Esophagus (tissue), 2 donors: ENCODE data around the gene PI3. TPM values are rescaled to one million over a fixed set of nuclear protein-coding genes. Genes with fewer than 3 reads are reported as not detected.
"Not testable (repeated sequence)": the region's sequence is repeated elsewhere in the genome, so short reads cannot be mapped to it uniquely, and the experiment has no call there.

Experiments used
- H3K27ac ChIP-seq, 2 donors: one replicate each; pipeline ENCODE4 v1.5.1; 2013; ENCODE audit warnings: low read depth in 2 of 2, mild to moderate bottlenecking in 2 of 2, inconsistent platforms in 1 of 2, low read length in 1 of 2, moderate library complexity in 1 of 2
- H3K27me3 ChIP-seq, 2 donors: one replicate each; pipeline ENCODE4 v1.6.1; 2013; ENCODE audit warnings: low read length in 2 of 2, control low read depth in 1 of 2, mild to moderate bottlenecking in 1 of 2; ENCODE audit not compliant: insufficient read depth in 2 of 2, control insufficient read depth in 1 of 2
- H3K36me3 ChIP-seq, 2 donors: one replicate each; pipeline ENCODE4 v1.6.1; 2013; ENCODE audit warnings: low read length in 1 of 2; ENCODE audit not compliant: control insufficient read depth in 2 of 2, insufficient read depth in 2 of 2
- H3K4me1 ChIP-seq, 2 donors: one replicate each; pipeline ENCODE4 v1.6.1; 2013; ENCODE audit warnings: low read length in 1 of 2; ENCODE audit not compliant: control insufficient read depth in 2 of 2, insufficient read depth in 2 of 2
- H3K4me3 ChIP-seq, 2 donors: one replicate each; pipeline ENCODE4 v1.5.1; 2013; ENCODE audit warnings: low read length in 2 of 2, mild to moderate bottlenecking in 2 of 2, low read depth in 1 of 2, moderate library complexity in 1 of 2
- H3K9me3 ChIP-seq, 2 donors: one replicate each; pipeline ENCODE4 v1.6.1; 2013; ENCODE audit warnings: mild to moderate bottlenecking in 2 of 2, low read depth in 1 of 2, low read length in 1 of 2, moderate library complexity in 1 of 2; ENCODE audit not compliant: control insufficient read depth in 2 of 2, insufficient read depth in 1 of 2
- WGBS, 2 donors: extraction: QIAGEN DNeasy Blood & Tissue Kit; methylation state at CpG; one replicate each; pipeline ENCODE4 v1.1.7; 2013; 5-methylcytosine and 5-hydroxymethylcytosine counted together
- polyA plus RNA-seq, 2 donors: library from polyadenylated mRNA; stranded (reverse); fragments of 200-250 nt; gene quantifications; one replicate each; pipeline ENCODE4 v1.2.3, GENCODE V29; 2013
- donor health status: healthy with polysubstance abuse.
- donor health status: Bipolar disorder and iron deficiency.

Gene PI3
- polyA plus RNA-seq: 1,000 to 10,000 TPM in 1 of 2 donors, 100 to 1,000 TPM in 1; 430 to 2,639 TPM

GRCh38 chr20:45174434-45175364 lies at the start of gene PI3:
Gene PI3 (plus strand): TSS chr20:45174902. CDS start chr20:45174923, 21 bp downstream.
- Histone ChIP-seq H3K27me3 (no peaks in the 10 kb centered on the region), H3K27ac (peak within 1 kb of the TSS in 1 of 2 donors; percentile 70), H3K4me1 (peaks cover 0 to 3% of the 10 kb centered on the region in 2 donors), H3K4me3 (no peak within 1 kb of the TSS), H3K36me3 (no peaks in the 10 kb centered on the region), H3K9me3 (no peaks in the 10 kb centered on the region)
- 59 to 64% methylated on average over 8 of the region's 8 CpGs for WGBS, 2 donors

GRCh38 chr20:45128099-45128498 lies 46.6 kb upstream of the PI3 start:
- no peaks in the 10 kb centered on the region for H3K9me3 ChIP-seq
- no peaks in the 10 kb centered on the region for H3K36me3 ChIP-seq
- H3K4me1 ChIP-seq: no peaks in the 10 kb centered on the region
- no peaks in the 10 kb centered on the region for H3K27me3 ChIP-seq
- no peak overlapping the region for H3K27ac ChIP-seq
- WGBS, 2 donors: 45 to 47% methylated on average over 2 of the region's 2 CpGs
- no peak overlapping the region for H3K4me3 ChIP-seq

- no peak overlapping the region for H3K27ac ChIP-seq
- WGBS, 2 donors: 70 to 73% methylated on average over 2 of the region's 2 CpGs
These were observed 37.8 kb upstream of the PI3 start for GRCh38 chr20:45136911-45137310.

GRCh38 chr20:45138561-45139300 lies 36.0 kb upstream of the PI3 start:
- Histone ChIP-seq H3K9me3 (peaks cover 0 to 3% of the 10 kb centered on the region in 2 donors), H3K4me3 (no peak overlapping the region), H3K36me3 (no peaks in the 10 kb centered on the region), H3K4me1 (peaks cover 0 to 3% of the 10 kb centered on the region in 2 donors), H3K27me3 (no peaks in the 10 kb centered on the region), H3K27ac (peak overlapping the region in 1 of 2 donors; percentile 6)
- WGBS, 2 donors: 31 to 33% methylated on average over 20 of the region's 20 CpGs

More at GRCh38 chr20:45136911-45137310, 37.8 kb upstream of the PI3 start:
- no peak overlapping the region for H3K4me3 ChIP-seq
- peaks cover 0 to 3% of the 10 kb centered on the region in 2 donors for H3K9me3 ChIP-seq
- no peaks in the 10 kb centered on the region for H3K27me3 ChIP-seq
- H3K36me3 ChIP-seq: no peaks in the 10 kb centered on the region
- peaks cover 0 to 3% of the 10 kb centered on the region in 2 donors for H3K4me1 ChIP-seq

- not testable (repeated sequence) for H3K9me3 ChIP-seq, H3K4me3 ChIP-seq, H3K27ac ChIP-seq, H3K27me3 ChIP-seq, H3K36me3 ChIP-seq, H3K4me1 ChIP-seq
- 90 to 92% methylated on average over 5 of the region's 5 CpGs for WGBS, 2 donors
These were observed 34.8 kb upstream of the PI3 start for GRCh38 chr20:45139733-45140375.

- H3K36me3 ChIP-seq: no peaks in the 10 kb centered on the region
- WGBS, 2 donors: 74 to 75% methylated on average over 4 of the region's 4 CpGs
These were observed 33.9 kb upstream of the PI3 start for GRCh38 chr20:45140836-45141235.

GRCh38 chr20:45149062-45149461 lies 25.6 kb upstream of the PI3 start:
- WGBS, 2 donors: 83 to 90% methylated on average over 3 of the region's 3 CpGs
- H3K4me1 ChIP-seq: no peaks in the 10 kb centered on the region

More at GRCh38 chr20:45140836-45141235, 33.9 kb upstream of the PI3 start:
- H3K27me3 ChIP-seq: no peaks in the 10 kb centered on the region
- H3K9me3 ChIP-seq: no peaks in the 10 kb centered on the region
- H3K27ac ChIP-seq: no peak overlapping the region
- H3K4me3 ChIP-seq: no peak overlapping the region
- H3K4me1 ChIP-seq: peaks cover 0 to 3% of the 10 kb centered on the region in 2 donors

GRCh38 chr20:45152405-45152804 lies 22.3 kb upstream of the PI3 start:
- H3K36me3 ChIP-seq: no peaks in the 10 kb centered on the region
- H3K9me3 ChIP-seq: no peaks in the 10 kb centered on the region
- H3K27ac ChIP-seq: no peak overlapping the region
- 46 to 55% methylated on average over 2 of the region's 2 CpGs for WGBS, 2 donors
- no peak overlapping the region for H3K4me3 ChIP-seq
- no peaks in the 10 kb centered on the region for H3K27me3 ChIP-seq
- H3K4me1 ChIP-seq: no peaks in the 10 kb centered on the region

More at GRCh38 chr20:45149062-45149461, 25.6 kb upstream of the PI3 start:
- Histone ChIP-seq H3K9me3 (no peaks in the 10 kb centered on the region), H3K27ac (no peak overlapping the region), H3K36me3 (no peaks in the 10 kb centered on the region), H3K27me3 (no peaks in the 10 kb centered on the region), H3K4me3 (no peak overlapping the region)

- 43 to 64% methylated on average over 3 of the region's 3 CpGs for WGBS, 2 donors
- H3K4me3 ChIP-seq: no peak overlapping the region
- H3K36me3 ChIP-seq: no peaks in the 10 kb centered on the region
- no peaks in the 10 kb centered on the region for H3K27me3 ChIP-seq
- no peaks in the 10 kb centered on the region for H3K9me3 ChIP-seq
- H3K4me1 ChIP-seq: no peaks in the 10 kb centered on the region
- H3K27ac ChIP-seq: no peak overlapping the region
These were observed 21.6 kb upstream of the PI3 start for GRCh38 chr20:45153147-45153546.
